DOHH2 (cell line): Measurements from ENCODE around the gene RYR2.
"Not testable (repeated sequence)": the region's sequence is repeated elsewhere in the genome, so short reads cannot be mapped to it uniquely, and the experiment has no call there.

Experiments
- H3F3A ChIP-seq: fragments of 200-600 bp; sonication (generic), shearing (Covaris generic); 2 replicates; pipeline ENCODE4 v1.6.0; 2016; ENCODE audit warnings: antibody characterized with exemption, mild to moderate bottlenecking; ENCODE audit not compliant: control insufficient read depth, insufficient read depth
- H3K27ac ChIP-seq: fragments of 200-600 bp; sonication (generic); 2 replicates; pipeline ENCODE4 v1.5.1; 2014; ENCODE audit warnings: low read depth, mild to moderate bottlenecking, low read length, moderate library complexity
- H3K27me3 ChIP-seq: fragments of 200-600 bp; sonication (generic); 2 replicates; pipeline ENCODE4 v1.6.1; 2014; ENCODE audit warnings: mild to moderate bottlenecking, low read length, mixed read lengths; ENCODE audit not compliant: control insufficient read depth
- H3K36me3 ChIP-seq: fragments of 200-600 bp; sonication (generic); 2 replicates; pipeline ENCODE4 v1.6.1; 2014; ENCODE audit warnings: mild to moderate bottlenecking, low read length, moderate library complexity, mixed read lengths; ENCODE audit not compliant: control insufficient read depth
- H3K4me1 ChIP-seq: fragments of 200-600 bp; sonication (generic); 2 replicates; pipeline ENCODE4 v1.6.1; 2014; ENCODE audit warnings: mild to moderate bottlenecking, low read length, mixed read lengths; ENCODE audit not compliant: control insufficient read depth
- H3K4me2 ChIP-seq: fragments of 200-600 bp; sonication (generic); 2 replicates; pipeline ENCODE4 v1.6.0; 2014; ENCODE audit warnings: mild to moderate bottlenecking, low read length, moderate library complexity
- H3K4me3 ChIP-seq: fragments of 200-600 bp; sonication (generic); 2 replicates; pipeline ENCODE4 v1.5.1; 2014; ENCODE audit warnings: mild to moderate bottlenecking, low read length, mixed read lengths
- H3K79me2 ChIP-seq: fragments of 200-600 bp; sonication (generic); 2 replicates; pipeline ENCODE4 v1.6.1; 2014; ENCODE audit warnings: mild to moderate bottlenecking, low read length, mixed read lengths; ENCODE audit not compliant: control insufficient read depth
- H3K9me2 ChIP-seq: fragments of 200-600 bp; sonication (generic); replicated peaks from 2 replicates; pipeline ENCODE4 v1.6.1; 2014; ENCODE audit warnings: mild to moderate bottlenecking, low read length, mixed read lengths; ENCODE audit not compliant: control insufficient read depth
- H3K9me3 ChIP-seq: fragments of 200-600 bp; sonication (generic); 2 replicates; pipeline ENCODE4 v1.6.1; 2014; ENCODE audit warnings: antibody characterized with exemption, low read length, mixed read lengths; ENCODE audit not compliant: control insufficient read depth, insufficient read depth
- H4K20me1 ChIP-seq: fragments of 200-600 bp; sonication (generic); 2 replicates; pipeline ENCODE4 v1.6.0; 2014; ENCODE audit warnings: low read depth, mild to moderate bottlenecking, antibody characterized with exemption, low read length, moderate library complexity; ENCODE audit not compliant: control insufficient read depth, insufficient read depth
- EZH2phosphoT487 ChIP-seq: fragments of 200-600 bp; sonication (generic); IDR thresholded peaks from 2 replicates; pipeline ENCODE4 v1.6.1; 2017; ENCODE audit warnings: borderline replicate concordance, mild to moderate bottlenecking, antibody characterized with exemption, low read length, moderate library complexity, mixed read lengths
- TF ChIP-seq, protein P1 (sequence below): fragments of 200-600 bp; sonication (generic); IDR thresholded peaks from one replicate; pipeline ENCODE4 v1.5.1; 2014; ENCODE audit warnings: antibody characterized with exemption, mild to moderate bottlenecking, low read depth, low read length; ENCODE audit not compliant: poor library complexity, severe bottlenecking

The RYR2 gene

GRCh38 chr1:237367758-237368157 lies 325.8 kb downstream of the RYR2 start:
- TF ChIP-seq, protein P1, sequence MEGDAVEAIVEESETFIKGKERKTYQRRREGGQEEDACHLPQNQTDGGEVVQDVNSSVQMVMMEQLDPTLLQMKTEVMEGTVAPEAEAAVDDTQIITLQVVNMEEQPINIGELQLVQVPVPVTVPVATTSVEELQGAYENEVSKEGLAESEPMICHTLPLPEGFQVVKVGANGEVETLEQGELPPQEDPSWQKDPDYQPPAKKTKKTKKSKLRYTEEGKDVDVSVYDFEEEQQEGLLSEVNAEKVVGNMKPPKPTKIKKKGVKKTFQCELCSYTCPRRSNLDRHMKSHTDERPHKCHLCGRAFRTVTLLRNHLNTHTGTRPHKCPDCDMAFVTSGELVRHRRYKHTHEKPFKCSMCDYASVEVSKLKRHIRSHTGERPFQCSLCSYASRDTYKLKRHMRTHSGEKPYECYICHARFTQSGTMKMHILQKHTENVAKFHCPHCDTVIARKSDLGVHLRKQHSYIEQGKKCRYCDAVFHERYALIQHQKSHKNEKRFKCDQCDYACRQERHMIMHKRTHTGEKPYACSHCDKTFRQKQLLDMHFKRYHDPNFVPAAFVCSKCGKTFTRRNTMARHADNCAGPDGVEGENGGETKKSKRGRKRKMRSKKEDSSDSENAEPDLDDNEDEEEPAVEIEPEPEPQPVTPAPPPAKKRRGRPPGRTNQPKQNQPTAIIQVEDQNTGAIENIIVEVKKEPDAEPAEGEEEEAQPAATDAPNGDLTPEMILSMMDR = no peak
- TF ChIP-seq EZH2phosphoT487 = no peak
- H3K27me3 ChIP-seq = no peaks in the 10 kb centered on the region
- H4K20me1 ChIP-seq = no peaks in the 10 kb centered on the region
- no peak overlapping the region for H3K4me2 ChIP-seq
- H3K79me2 ChIP-seq = no peaks in the 10 kb centered on the region
- no peaks in the 10 kb centered on the region for H3K4me1 ChIP-seq
- H3K36me3 ChIP-seq = no peaks in the 10 kb centered on the region
- H3K9me2 ChIP-seq = no peaks in the 10 kb centered on the region
- H3K9me3 ChIP-seq = no peaks in the 10 kb centered on the region
- H3K27ac ChIP-seq = no peak overlapping the region
- H3K4me3 ChIP-seq = no peak overlapping the region
- no peaks in the 10 kb centered on the region for H3F3A ChIP-seq

- not testable (repeated sequence) for H3K79me2 ChIP-seq, H3K27me3 ChIP-seq, H4K20me1 ChIP-seq, H3K9me2 ChIP-seq, H3K4me2 ChIP-seq, H3K36me3 ChIP-seq, H3K4me1 ChIP-seq, H3K27ac ChIP-seq, H3F3A ChIP-seq, H3K4me3 ChIP-seq, H3K9me3 ChIP-seq
These were observed 329.5 kb downstream of the RYR2 start for GRCh38 chr1:237371477-237371876.

GRCh38 chr1:237383791-237384190 lies 341.8 kb downstream of the RYR2 start:
- Histone ChIP-seq H3K36me3 (no peaks in the 10 kb centered on the region), H4K20me1 (no peaks in the 10 kb centered on the region), H3K9me3 (no peaks in the 10 kb centered on the region), H3K4me3 (no peak overlapping the region), H3K9me2 (no peaks in the 10 kb centered on the region), H3K4me2 (no peak overlapping the region), H3K27ac (no peak overlapping the region), H3F3A (no peaks in the 10 kb centered on the region), H3K4me1 (no peaks in the 10 kb centered on the region), H3K27me3 (no peaks in the 10 kb centered on the region), H3K79me2 (no peaks in the 10 kb centered on the region)
- TF ChIP-seq, protein P1 = no peak
- no peak for TF ChIP-seq EZH2phosphoT487

GRCh38 chr1:237384213-237384612 lies 342.2 kb downstream of the RYR2 start:
- TF ChIP-seq, protein P1 = no peak
- TF ChIP-seq EZH2phosphoT487 = no peak
- no peaks in the 10 kb centered on the region for H3K79me2 ChIP-seq
- no peaks in the 10 kb centered on the region for H3K27me3 ChIP-seq
- H3K4me3 ChIP-seq = no peak overlapping the region
- H4K20me1 ChIP-seq = no peaks in the 10 kb centered on the region
- no peaks in the 10 kb centered on the region for H3K4me1 ChIP-seq
- no peaks in the 10 kb centered on the region for H3K9me3 ChIP-seq
- no peak overlapping the region for H3K4me2 ChIP-seq
- H3F3A ChIP-seq = no peaks in the 10 kb centered on the region
- H3K36me3 ChIP-seq = no peaks in the 10 kb centered on the region
- no peak overlapping the region for H3K27ac ChIP-seq
- H3K9me2 ChIP-seq = no peaks in the 10 kb centered on the region
